ENCODE data around the gene RHOB.
"Not testable (repeated sequence)": the region's sequence is repeated elsewhere in the genome, so short reads cannot be mapped to it uniquely, and the experiment has no call there.

Gene RHOB

GRCh38 chr2:20476481-20476880 is 29.6 kb downstream of the RHOB start:
- no peak for DNase-seq (ENCODE audit: low spot score)

GRCh38 chr2:20476950-20477349 is 30.1 kb downstream of the RHOB start:
- DNase-seq (ENCODE audit: low spot score): no peak

GRCh38 chr2:20478961-20479360 is 32.1 kb downstream of the RHOB start:
- DNase-seq (ENCODE audit: low spot score): no peak

DNA sequence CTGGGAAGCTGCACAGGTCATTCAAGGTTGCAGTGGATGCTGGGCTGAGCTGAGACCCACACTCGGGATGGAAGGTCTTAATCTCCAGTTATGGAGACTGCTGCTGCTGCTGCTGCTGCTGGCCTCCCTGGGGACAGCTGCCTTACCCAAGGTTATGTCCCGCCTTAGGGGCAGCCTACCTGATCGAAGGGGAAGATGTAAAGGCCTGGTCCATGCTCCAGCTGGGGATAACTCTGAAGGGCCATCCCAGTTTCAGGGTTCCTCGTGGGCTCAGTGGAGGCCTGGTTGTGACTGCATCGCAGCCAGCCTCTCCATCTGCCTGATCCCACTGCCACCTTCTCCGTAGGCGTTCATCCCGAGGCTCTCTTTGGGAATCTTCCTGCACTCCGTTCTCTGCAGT is 33.0 kb downstream of the RHOB start:
- no peak for DNase-seq (ENCODE audit: low spot score)

GRCh38 chr2:20480913-20481312 is 34.0 kb downstream of the RHOB start:
- no peak for DNase-seq (ENCODE audit: low spot score)

GRCh38 chr2:20481798-20482405 is 35.0 kb downstream of the RHOB start:
- no peak for DNase-seq (ENCODE audit: low spot score)

DNA sequence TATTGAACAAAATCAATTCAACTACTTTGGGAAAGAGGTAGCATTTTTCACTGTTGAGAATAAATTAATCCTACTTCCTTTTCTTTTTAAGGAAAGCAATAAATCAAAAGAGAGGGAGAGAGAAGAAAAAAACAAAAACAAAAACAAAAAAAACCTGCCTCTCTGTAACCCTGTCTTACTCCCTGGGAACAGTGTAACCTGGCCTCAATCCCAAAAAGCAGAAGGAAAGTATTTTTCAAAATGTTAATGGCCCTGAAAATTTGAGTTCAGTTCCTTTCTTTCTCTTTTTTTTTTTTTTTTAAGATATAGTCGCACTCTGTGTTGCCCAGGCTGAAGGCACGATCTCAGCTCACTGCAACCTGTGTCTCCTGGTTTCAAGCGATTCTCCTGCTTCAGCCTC is 35.9 kb downstream of the RHOB start:
- DNase-seq (ENCODE audit: low spot score): no peak

DNA sequence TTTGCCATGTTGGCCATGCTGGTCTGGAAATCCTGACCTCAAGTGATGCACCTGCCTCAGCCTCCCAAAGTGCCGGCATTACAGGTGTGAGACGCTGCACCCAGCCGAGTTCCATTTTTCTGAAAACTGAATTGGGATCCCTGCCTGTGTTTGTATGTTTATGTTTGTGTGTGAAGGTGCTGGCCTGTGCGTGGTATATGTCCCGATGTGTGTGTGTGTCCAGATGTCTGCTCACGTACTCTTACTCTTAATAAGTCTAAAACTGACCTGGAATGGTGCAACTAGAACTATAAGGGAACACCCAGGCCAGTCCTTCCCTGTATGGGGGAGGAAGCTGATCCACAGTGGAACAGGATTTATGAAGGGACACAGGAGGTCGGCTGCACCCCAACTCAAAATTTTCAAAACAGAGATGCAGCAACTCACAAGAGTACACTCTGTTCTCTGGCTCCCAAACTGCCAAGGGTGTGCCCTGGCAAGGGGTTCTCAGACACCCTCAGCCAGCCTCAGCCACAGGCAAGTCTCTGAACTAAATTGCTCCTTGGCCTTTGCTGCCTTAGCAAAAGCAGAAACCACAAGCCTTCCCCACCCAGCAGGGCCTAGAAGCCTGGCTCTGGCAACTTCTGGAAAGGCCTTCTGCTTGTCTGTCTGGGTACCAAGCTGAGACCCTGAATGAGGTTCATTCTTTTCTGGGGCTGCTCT is 36.5 kb downstream of the RHOB start:
- DNase-seq (ENCODE audit: low spot score): no peak

- DNase-seq (ENCODE audit: low spot score): no peak
These were observed 37.3 kb downstream of the RHOB start for GRCh38 chr2:20484034-20484617.

DNA sequence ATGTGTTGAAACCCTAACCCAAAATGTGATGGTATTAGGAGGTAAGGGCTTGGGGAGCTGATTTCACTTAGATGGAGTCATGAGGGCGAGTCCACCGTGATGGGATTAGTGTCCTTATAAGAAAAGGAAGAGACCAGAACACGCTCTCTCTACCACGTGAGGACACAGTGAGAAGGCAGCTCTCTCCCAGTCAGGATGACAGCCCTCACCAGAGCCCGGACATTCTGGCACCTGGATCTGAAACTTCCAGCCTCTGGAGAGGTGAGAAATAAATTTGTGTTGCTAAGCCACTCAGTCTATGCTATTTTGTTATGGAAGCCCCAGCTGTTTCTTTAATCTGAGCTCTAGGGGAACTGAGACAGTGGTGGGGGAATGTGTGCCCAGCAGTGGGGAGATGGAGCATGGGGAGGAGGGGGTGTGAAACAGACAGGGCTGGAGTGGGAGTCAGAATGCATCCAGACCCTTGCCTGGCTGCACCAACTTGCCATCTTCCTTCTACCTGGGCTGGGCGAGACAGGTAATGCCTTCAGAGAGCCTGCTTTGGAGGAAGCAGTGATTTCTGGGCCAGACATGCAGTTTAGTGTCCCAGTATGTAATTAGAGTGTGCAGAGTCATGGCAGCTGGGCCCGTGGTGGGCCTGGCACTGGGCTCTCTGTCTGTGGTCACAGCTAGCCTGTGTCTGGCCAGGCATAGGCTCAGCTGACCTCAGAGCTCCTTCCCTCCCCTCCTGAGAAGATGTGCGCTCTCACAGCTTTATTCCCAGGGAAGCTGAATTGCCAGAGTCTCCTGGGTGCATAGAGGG is 38.1 kb downstream of the RHOB start:
- no peak for DNase-seq (ENCODE audit: low spot score)

DNA sequence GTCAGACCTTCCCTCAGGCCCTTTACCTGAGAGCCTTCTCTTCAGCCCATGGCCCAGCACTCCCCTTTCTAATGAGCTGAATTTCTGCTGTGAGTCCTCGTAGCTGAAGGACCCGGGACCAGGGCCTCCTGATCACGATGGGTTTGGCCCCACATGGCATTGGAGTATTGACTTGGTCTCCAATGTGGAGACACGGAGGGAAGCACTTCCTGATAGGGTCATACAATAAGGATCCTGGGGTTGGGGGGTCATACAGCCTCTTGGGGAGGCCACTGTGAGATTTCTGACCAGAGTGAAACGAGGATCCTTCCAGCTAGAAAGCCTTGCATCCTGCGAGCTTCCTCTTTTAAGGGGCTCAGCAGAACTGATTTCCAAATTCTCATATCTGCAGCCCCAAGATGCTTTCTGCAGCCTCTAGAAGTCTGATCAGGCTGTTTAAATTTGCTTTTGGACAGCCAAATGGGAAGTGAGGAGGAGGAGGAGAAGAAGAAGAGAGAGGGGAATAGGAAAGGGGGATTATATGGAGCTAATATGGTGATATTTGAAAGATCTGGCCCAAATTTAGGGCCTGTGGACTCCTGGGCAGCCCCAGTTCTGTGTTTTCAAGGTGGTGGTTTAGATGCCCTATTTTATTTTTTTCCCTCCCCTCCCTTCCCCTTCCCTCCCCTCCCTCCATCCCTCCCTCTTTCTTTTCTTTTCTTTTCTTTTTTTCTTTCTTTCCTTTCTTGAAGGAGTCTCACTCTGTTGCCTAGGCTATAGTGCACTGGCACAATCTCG is 38.9 kb downstream of the RHOB start:
- no peak for DNase-seq (ENCODE audit: low spot score)

DNA sequence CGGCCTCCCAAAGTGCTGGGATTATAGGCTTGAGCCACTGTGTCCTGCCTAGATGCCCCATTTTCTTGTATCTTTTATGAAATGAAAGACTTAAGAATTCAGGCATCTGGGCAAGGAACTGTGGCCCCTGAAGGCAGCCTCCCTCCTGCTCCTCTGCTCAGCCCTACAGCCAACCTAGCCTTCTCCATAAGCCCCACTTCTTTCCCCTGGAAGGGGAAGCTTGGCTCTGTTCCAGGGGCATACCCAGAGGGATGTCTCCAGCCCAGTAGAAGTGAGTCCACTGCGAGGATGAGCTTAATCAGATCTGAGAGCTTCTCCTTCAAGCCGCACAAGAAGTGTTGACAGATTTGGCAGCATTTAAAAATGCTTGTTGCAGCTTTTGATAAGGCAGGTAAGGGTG is 39.7 kb downstream of the RHOB start:
- no peak for DNase-seq (ENCODE audit: low spot score)

- no peak for DNase-seq (ENCODE audit: low spot score)
These were observed 40.1 kb downstream of the RHOB start for GRCh38 chr2:20487030-20487391.

DNA sequence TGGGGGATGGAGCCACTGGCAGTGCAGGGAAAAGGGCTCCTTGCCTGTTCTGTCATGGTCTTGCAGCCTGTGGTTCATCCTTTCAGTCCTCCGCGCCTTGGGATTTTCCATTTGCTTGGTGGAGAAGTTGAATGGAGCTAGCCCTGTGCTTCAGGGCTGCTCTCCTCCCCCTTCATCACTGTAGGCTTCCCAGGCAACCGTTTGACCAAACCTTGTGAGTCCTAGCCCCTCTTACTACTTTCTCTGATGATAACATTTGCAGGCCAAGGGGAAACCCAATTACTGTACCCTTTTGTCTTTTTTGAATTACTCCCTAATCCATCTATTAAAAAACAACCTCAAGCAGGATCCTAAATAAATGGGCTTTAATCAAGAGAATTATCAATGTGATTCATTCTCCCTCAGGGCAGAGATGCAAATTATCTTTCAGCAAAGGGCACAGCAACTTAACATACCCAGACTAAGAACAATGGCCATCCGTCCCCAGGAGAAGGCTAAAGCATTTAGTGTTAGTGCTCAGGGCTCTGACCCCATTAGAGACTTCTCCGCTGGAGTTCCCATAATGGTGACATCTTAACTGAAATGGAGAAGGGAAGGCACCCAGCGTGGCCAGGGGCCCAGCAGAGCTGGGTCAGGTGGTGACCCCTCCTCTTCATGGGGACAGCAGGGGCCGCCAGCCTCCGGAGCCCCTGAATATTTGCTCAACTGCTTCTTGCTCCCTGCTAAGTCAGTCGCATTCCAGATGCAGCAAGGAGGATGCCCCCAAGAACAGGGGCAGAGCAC is 40.7 kb downstream of the RHOB start:
- DNase-seq (ENCODE audit: low spot score): no peak

- no peak for DNase-seq (ENCODE audit: low spot score)
These were observed 41.3 kb downstream of the RHOB start for GRCh38 chr2:20488201-20488641.

DNA sequence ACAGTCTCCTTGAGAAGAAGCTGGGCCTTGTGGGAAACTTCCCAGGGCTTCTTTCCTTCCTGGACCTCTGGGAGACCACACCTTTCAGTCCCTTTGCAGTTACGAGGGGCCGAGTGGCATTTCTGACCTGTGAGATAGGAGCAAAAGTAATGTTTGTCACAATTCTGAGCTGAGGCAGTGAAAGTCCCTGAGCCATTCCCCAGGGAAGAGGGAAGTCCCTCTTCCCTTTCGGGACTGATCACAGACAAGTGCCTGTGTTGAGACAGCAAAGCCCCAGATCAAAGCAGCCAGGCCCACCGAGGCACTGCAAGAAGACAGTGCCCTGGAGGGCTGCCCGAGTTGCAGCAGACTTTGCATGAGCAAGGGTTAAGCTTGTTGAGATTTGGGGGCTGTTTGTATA is 41.9 kb downstream of the RHOB start:
- no peak for DNase-seq (ENCODE audit: low spot score)

GRCh38 chr2:20490300-20491181 is 43.7 kb downstream of the RHOB start:
- no peak for DNase-seq (ENCODE audit: low spot score)

GRCh38 chr2:20491739-20492531 is 45.1 kb downstream of the RHOB start:
- DNase-seq (ENCODE audit: low spot score): no peak

GRCh38 chr2:20493095-20493494 is 46.2 kb downstream of the RHOB start:
- not testable (repeated sequence) for DNase-seq (ENCODE audit: low spot score)

All from HuH-7.5 (cell line).